WERI-Rb-1 (cell line): ENCODE results near the gene ST14.

Experiments
- DNase-seq: peaks from one replicate; pipeline ENCODE4 v3.0.0-alpha.2; 2020
- H3K27ac ChIP-seq: fragments of 250-450 bp; sonication (Bioruptor Pico); 2 replicates; pipeline ENCODE4 v1.5.1; 2020; ENCODE audit warnings: mild to moderate bottlenecking, moderate library complexity
- H3K27me3 ChIP-seq: fragments of 250-450 bp; sonication (Bioruptor Pico); 2 replicates; pipeline ENCODE4 v1.5.1; 2021; ENCODE audit warnings: mild to moderate bottlenecking, low read depth, moderate library complexity; ENCODE audit not compliant: insufficient read depth, severe bottlenecking
- H3K36me3 ChIP-seq: fragments of 250-450 bp; sonication (Bioruptor Pico); 2 replicates; pipeline ENCODE4 v1.5.1; 2020; ENCODE audit warnings: mild to moderate bottlenecking, moderate library complexity
- H3K4me3 ChIP-seq: 2 replicates; pipeline ENCODE4 v1.5.1; 2011; ENCODE audit warnings: low read depth, mild to moderate bottlenecking, control low read depth, low read length
- H3K9me3 ChIP-seq: fragments of 250-450 bp; sonication (Bioruptor Pico); 2 replicates; pipeline ENCODE4 v1.5.1; 2021; ENCODE audit warnings: mild to moderate bottlenecking, moderate library complexity; ENCODE audit not compliant: severe bottlenecking
- TF ChIP-seq, protein P1 (sequence below): IDR thresholded peaks from 2 replicates; pipeline ENCODE4 v1.5.1; 2011; ENCODE audit warnings: low read depth, mild to moderate bottlenecking, control low read depth, inconsistent platforms, low read length

ST14 gene

GRCh38 chr11:130122141-130122575, 37.4 kb upstream of the ST14 start:
- peaks cover 28% of the 10 kb centered on the region for H3K36me3 ChIP-seq
- no peak overlapping the region for H3K4me3 ChIP-seq
- TF ChIP-seq, protein P1, sequence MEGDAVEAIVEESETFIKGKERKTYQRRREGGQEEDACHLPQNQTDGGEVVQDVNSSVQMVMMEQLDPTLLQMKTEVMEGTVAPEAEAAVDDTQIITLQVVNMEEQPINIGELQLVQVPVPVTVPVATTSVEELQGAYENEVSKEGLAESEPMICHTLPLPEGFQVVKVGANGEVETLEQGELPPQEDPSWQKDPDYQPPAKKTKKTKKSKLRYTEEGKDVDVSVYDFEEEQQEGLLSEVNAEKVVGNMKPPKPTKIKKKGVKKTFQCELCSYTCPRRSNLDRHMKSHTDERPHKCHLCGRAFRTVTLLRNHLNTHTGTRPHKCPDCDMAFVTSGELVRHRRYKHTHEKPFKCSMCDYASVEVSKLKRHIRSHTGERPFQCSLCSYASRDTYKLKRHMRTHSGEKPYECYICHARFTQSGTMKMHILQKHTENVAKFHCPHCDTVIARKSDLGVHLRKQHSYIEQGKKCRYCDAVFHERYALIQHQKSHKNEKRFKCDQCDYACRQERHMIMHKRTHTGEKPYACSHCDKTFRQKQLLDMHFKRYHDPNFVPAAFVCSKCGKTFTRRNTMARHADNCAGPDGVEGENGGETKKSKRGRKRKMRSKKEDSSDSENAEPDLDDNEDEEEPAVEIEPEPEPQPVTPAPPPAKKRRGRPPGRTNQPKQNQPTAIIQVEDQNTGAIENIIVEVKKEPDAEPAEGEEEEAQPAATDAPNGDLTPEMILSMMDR, result no peak
- no peak overlapping the region for H3K27ac ChIP-seq
- no peaks in the 10 kb centered on the region for H3K27me3 ChIP-seq
- no peak for DNase-seq
- no peaks in the 10 kb centered on the region for H3K9me3 ChIP-seq

DNA sequence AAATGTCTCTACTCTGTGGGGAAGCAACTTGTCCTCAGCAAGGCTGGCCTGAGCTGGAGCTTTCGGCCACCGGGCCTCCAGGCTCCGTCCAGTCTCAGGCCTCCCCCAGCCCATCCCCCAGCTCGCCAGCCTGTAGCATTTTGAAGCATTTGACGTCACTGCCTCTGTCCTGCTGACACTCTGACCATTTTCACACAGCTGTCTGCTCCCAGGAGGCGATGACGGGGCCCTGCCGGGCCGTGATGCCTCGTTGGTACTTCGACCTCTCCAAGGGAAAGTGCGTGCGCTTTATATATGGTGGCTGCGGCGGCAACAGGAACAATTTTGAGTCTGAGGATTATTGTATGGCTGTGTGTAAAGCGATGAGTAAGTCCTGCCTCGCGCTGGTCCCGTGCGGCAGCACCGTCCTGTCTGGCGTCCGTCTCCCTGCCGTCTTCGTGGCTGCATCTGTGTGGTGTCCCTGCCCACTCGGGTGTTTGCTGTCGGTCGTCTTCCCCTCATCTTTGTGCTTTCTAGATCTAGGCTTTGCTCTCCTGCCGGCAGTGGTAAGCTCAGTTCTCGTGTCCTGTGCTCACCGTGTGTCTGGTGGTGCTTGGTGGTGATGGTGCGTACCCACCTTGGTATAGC, 36.1 kb upstream of the ST14 start:
- TF ChIP-seq, protein P1, result no peak
- Histone ChIP-seq H3K9me3 (no peaks in the 10 kb centered on the region), H3K36me3 (peaks cover 35% of the 10 kb centered on the region), H3K27me3 (no peaks in the 10 kb centered on the region), H3K27ac (no peak overlapping the region), H3K4me3 (no peak overlapping the region)
- no peak for DNase-seq

- H3K27ac ChIP-seq, result no peak overlapping the region
- no peak overlapping the region for H3K4me3 ChIP-seq
- H3K36me3 ChIP-seq, result peaks cover 41% of the 10 kb centered on the region
- H3K9me3 ChIP-seq, result no peaks in the 10 kb centered on the region
- TF ChIP-seq, protein P1, result no peak
- no peak for DNase-seq
- no peaks in the 10 kb centered on the region for H3K27me3 ChIP-seq
These were observed 35.5 kb upstream of the ST14 start for GRCh38 chr11:130124096-130124495.

DNA sequence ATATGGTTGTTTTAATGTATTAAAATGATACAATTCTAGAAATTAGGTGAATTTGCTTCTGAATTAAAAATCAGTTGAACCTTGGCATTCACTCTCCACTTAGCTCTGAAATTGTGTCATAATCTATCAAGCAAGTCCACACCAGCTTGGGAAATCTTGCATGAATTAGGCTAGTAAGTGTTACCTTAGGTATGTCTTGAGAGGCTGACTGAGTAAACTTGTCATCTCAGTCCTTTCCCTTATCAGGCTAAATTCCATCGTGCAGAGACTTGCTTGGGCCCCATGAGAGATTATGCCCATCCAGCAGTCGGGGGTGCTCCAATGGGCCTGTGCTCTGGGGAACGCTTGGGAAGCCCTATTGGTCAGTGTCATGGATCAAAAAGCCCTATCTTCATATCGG, 33.9 kb upstream of the ST14 start:
- Histone ChIP-seq H3K36me3 (peaks cover 44% of the 10 kb centered on the region), H3K27ac (no peak overlapping the region), H3K4me3 (no peak overlapping the region), H3K9me3 (no peaks in the 10 kb centered on the region), H3K27me3 (no peaks in the 10 kb centered on the region)
- TF ChIP-seq, protein P1, result no peak
- DNase-seq, result no peak

- DNase-seq, result no peak
- Histone ChIP-seq H3K36me3 (peaks cover 48% of the 10 kb centered on the region), H3K4me3 (no peak overlapping the region), H3K27ac (no peak overlapping the region), H3K9me3 (no peaks in the 10 kb centered on the region), H3K27me3 (no peaks in the 10 kb centered on the region)
- TF ChIP-seq, protein P1, result no peak
These were observed 33.1 kb upstream of the ST14 start for GRCh38 chr11:130126516-130126915.

DNA sequence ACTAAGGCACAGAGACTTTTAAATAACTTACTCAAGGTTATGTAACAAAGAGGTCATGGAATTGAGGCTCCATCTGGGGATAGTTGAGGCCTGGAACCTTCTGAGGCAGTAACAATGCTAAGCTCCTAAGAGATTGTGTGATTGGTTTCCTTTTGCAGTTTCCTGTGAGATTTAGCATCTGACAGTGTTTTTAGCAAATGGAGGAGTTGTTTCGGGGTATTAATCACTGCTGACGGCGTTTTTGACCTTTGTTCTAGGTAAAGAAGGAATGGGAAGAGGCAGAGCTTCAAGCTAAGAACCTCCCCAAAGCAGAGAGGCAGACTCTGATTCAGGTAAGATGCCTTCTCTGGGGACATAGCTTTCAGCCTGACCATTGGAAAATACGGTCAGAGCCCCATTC, 32.1 kb upstream of the ST14 start:
- DNase-seq, result no peak
- Histone ChIP-seq H3K4me3 (no peak overlapping the region), H3K27ac (no peak overlapping the region), H3K27me3 (no peaks in the 10 kb centered on the region), H3K36me3 (peaks cover 47% of the 10 kb centered on the region), H3K9me3 (no peaks in the 10 kb centered on the region)
- TF ChIP-seq, protein P1, result no peak
